Mononuclear cell (primary cell): ENCODE results near the gene TRPM3. TPM values are rescaled to one million over a fixed set of nuclear protein-coding genes. Genes with fewer than 3 reads are reported as not detected.

ENCODE experiments used
- H3K27me3 ChIP-seq: 2 replicates; pipeline ENCODE4 v1.6.0; 2011; ENCODE audit warnings: low read length, control low read depth; ENCODE audit not compliant: insufficient read depth
- H3K4me1 ChIP-seq: 2 replicates; pipeline ENCODE4 v1.5.1; 2011; ENCODE audit warnings: mild to moderate bottlenecking, low read length, control low read depth; ENCODE audit not compliant: insufficient read depth
- H3K4me3 ChIP-seq: 2 replicates; pipeline ENCODE4 v1.5.1; 2011; ENCODE audit warnings: mild to moderate bottlenecking, low read length, moderate library complexity
- H3K9me3 ChIP-seq: 2 replicates; pipeline ENCODE4 v1.5.1; 2011; ENCODE audit warnings: low read depth, mild to moderate bottlenecking, control low read depth, low read length
- total RNA-seq: library from RNA; depleted of rRNA; stranded (reverse); fragments of >200 nt; gene quantifications from one replicate; pipeline ENCODE4 v1.2.3, GENCODE V29; 2012

The TRPM3 gene
- total RNA-seq, 1 donor = not detected

- Histone ChIP-seq H3K9me3 (no peaks in the 10 kb centered on the region), H3K27me3 (no peaks in the 10 kb centered on the region), H3K4me1 (no peaks in the 10 kb centered on the region), H3K4me3 (no peak overlapping the region)
Observed at GRCh38 chr9:70840266-70840665, 281.2 kb downstream of the TRPM3 start.

GRCh38 chr9:70835323-70835722 is 286.1 kb downstream of the TRPM3 start:
- no peaks in the 10 kb centered on the region for H3K4me1 ChIP-seq
- H3K27me3 ChIP-seq = no peaks in the 10 kb centered on the region
- H3K9me3 ChIP-seq = no peaks in the 10 kb centered on the region
- H3K4me3 ChIP-seq = no peak overlapping the region

GRCh38 chr9:70832492-70832891 is 288.9 kb downstream of the TRPM3 start:
- Histone ChIP-seq H3K9me3 (no peaks in the 10 kb centered on the region), H3K4me1 (no peaks in the 10 kb centered on the region)

DNA sequence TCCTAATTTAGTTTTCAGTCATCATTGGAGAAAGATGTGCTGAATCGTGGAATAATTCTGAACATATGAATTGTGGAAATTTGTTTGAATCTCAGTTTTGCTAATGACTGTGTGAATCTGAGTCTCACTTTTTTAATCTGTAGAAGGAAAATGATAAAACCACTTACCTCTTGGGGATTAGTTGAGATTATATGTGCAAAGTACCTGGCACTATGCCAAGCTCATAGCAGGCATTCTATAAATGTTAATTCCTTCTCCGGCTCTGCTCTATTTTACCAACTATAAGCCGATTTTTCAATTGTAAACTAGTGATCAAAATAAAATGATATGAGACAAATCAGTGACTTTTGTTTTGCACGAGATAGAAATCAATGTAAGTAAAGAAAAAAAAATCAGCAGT is 290.8 kb downstream of the TRPM3 start:
- Histone ChIP-seq H3K4me1 (no peaks in the 10 kb centered on the region), H3K9me3 (no peaks in the 10 kb centered on the region), H3K4me3 (no peak overlapping the region), H3K27me3 (no peaks in the 10 kb centered on the region)

More at GRCh38 chr9:70832492-70832891, 288.9 kb downstream of the TRPM3 start:
- no peaks in the 10 kb centered on the region for H3K27me3 ChIP-seq
- H3K4me3 ChIP-seq = no peak overlapping the region

- Histone ChIP-seq H3K9me3 (no peaks in the 10 kb centered on the region), H3K4me1 (no peaks in the 10 kb centered on the region), H3K4me3 (no peak overlapping the region), H3K27me3 (no peaks in the 10 kb centered on the region)
Observed at GRCh38 chr9:70829591-70830265, 291.7 kb downstream of the TRPM3 start.

DNA sequence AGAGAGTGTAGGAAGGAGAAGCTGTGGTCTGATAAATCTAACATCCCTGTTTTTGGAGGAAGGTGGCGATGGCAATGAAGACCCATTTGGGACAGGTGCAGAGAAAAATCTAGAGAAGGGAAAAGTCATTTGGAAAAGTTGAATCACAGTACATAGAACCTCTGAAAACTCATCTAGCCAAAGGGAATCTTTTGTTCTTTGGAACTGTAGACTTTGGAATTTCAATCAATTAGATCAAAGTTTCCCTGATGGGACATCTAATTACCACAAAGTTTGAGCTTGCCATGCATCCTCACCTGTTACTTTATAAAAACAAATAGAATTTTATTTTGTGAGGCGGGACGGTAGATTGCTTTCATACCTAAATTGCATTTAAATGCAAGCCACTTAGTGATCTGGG is 294.9 kb downstream of the TRPM3 start:
- Histone ChIP-seq H3K4me1 (no peaks in the 10 kb centered on the region), H3K9me3 (no peaks in the 10 kb centered on the region), H3K27me3 (no peaks in the 10 kb centered on the region), H3K4me3 (no peak overlapping the region)

DNA sequence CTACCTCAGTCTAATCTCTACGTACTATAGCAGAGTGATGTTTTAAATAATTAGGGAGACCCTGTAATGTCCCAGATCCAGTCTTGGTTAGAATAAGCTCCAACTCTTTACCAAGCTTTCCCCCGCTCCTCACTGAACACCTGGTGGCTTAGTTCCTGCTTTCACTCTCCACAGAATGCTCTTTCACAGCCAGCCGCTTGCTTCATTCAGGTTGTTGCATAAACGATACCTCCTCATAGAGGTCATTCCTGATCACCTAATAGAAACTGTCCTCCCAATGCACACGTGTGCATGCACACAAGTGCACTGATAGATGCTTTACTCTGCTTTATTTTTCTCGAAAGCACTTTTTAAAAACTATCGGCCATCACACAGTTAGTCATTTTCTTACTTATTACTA is 298.1 kb downstream of the TRPM3 start:
- no peaks in the 10 kb centered on the region for H3K9me3 ChIP-seq
- H3K4me3 ChIP-seq = no peak overlapping the region
- no peaks in the 10 kb centered on the region for H3K4me1 ChIP-seq
- H3K27me3 ChIP-seq = no peaks in the 10 kb centered on the region

GRCh38 chr9:70817311-70817710 is 304.1 kb downstream of the TRPM3 start:
- H3K4me1 ChIP-seq = no peaks in the 10 kb centered on the region
- no peak overlapping the region for H3K4me3 ChIP-seq
- H3K9me3 ChIP-seq = no peaks in the 10 kb centered on the region
- H3K27me3 ChIP-seq = no peaks in the 10 kb centered on the region

DNA sequence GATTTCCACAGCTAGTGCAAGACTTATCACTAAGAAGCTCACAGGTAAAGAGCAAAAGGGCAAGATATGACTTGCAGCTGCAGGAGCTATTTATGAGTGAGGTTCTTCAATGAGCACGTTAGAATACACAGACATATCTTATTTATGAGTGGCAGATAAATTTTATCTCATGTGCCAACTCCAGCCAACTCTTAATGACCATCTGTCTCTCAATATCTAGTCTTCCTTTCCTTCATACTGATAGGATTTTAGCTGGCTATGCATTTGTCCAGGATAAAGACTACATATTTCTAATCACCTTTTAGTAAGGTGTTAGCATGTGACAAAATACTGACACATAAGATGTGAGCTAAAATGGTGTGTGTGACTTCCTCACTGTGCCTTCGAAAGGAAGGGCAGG is 304.5 kb downstream of the TRPM3 start:
- H3K9me3 ChIP-seq = no peaks in the 10 kb centered on the region
- H3K4me1 ChIP-seq = no peaks in the 10 kb centered on the region
- H3K4me3 ChIP-seq = no peak overlapping the region
- H3K27me3 ChIP-seq = no peaks in the 10 kb centered on the region

GRCh38 chr9:70816316-70816715 is 305.1 kb downstream of the TRPM3 start:
- Histone ChIP-seq H3K27me3 (no peaks in the 10 kb centered on the region), H3K4me3 (no peak overlapping the region), H3K9me3 (no peaks in the 10 kb centered on the region), H3K4me1 (no peaks in the 10 kb centered on the region)

- no peaks in the 10 kb centered on the region for H3K9me3 ChIP-seq
- H3K27me3 ChIP-seq = no peaks in the 10 kb centered on the region
- H3K4me1 ChIP-seq = no peaks in the 10 kb centered on the region
- H3K4me3 ChIP-seq = no peak overlapping the region
Observed at GRCh38 chr9:70814597-70814996, 306.8 kb downstream of the TRPM3 start.

- no peaks in the 10 kb centered on the region for H3K4me1 ChIP-seq
- H3K4me3 ChIP-seq = no peak overlapping the region
- no peaks in the 10 kb centered on the region for H3K9me3 ChIP-seq
- no peaks in the 10 kb centered on the region for H3K27me3 ChIP-seq
Observed at GRCh38 chr9:70813141-70813540, 308.3 kb downstream of the TRPM3 start.

- no peaks in the 10 kb centered on the region for H3K27me3 ChIP-seq
- no peak overlapping the region for H3K4me3 ChIP-seq
- H3K4me1 ChIP-seq = no peaks in the 10 kb centered on the region
- H3K9me3 ChIP-seq = no peaks in the 10 kb centered on the region
Observed at GRCh38 chr9:70811638-70812037, 309.8 kb downstream of the TRPM3 start.

DNA sequence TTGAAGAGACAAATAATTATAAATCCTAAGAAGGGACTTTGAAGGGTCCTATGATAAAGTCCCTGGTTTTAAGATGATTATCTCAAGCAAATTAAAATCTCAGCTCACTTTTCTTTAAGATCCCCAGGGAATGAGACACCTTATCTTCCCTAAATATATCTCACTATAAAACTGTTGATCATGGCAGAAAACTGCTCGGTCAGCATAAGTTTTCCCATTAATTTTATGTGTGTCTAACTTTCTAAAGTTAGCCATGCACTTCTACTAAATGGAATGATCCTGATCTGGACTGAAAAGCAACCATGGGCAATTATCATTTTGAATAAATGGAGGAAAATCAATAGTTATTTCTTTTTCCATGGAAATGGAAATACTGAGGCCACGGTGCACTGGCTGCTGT is 314.5 kb downstream of the TRPM3 start:
- Histone ChIP-seq H3K4me3 (no peak overlapping the region), H3K27me3 (no peaks in the 10 kb centered on the region), H3K9me3 (no peaks in the 10 kb centered on the region), H3K4me1 (no peaks in the 10 kb centered on the region)

DNA sequence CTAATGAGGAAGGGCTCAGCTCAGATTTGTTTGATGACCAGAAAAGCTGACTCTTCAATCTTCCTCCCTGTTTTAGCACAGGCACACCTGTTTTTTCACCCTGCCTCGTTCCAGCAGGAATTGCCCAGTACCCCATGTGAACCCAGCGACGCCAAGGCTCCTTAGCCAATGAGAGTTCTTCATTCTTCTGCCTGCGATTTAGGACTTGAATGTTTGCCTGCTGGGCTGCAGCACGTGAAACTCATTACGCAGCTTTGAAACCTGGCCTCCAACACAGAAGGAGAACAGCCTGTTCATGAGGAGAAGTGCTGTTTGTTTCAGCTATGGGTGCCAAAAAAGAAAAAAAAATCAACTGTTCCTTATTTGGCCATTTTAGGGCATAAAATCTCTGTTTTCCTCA is 315.5 kb downstream of the TRPM3 start:
- Histone ChIP-seq H3K27me3 (no peaks in the 10 kb centered on the region), H3K4me3 (no peak overlapping the region), H3K4me1 (no peaks in the 10 kb centered on the region), H3K9me3 (no peaks in the 10 kb centered on the region)

DNA sequence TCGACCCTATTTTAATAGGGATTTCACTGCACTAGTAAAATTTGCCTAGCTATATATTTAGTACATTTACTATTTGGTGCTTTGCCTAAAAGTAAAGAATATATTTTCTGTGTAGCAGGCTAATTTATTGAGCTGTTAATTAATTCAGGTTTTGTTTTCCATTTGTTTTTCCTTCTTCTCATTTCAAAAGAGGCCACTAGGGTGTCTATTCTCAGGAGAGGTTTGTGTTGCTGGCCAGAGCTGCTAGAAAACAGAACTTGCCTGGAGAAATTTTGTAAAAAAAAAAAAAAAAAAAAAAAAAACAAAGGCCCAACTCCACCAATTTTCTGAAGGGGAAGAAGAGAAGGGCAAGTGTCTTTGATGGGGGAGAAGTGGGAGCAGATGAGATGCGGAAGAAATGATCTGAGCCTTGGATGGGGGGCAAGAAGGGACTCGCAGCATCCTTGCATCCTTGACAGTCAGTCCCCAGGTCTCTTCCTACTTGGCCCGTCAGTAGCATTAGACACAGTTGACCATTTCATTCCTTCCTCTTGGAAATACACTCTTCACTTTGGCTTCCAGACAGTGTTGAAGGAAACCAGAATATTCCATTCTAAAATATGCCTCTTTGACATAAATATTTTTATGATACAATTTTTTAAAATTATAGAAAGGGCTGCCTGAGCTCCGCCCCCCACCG is 318.5 kb downstream of the TRPM3 start:
- no peaks in the 10 kb centered on the region for H3K9me3 ChIP-seq
- no peaks in the 10 kb centered on the region for H3K4me1 ChIP-seq
- H3K4me3 ChIP-seq = no peak overlapping the region
- H3K27me3 ChIP-seq = no peaks in the 10 kb centered on the region
